ENCODE data around the gene TMEM39A. TPM values are rescaled to one million over a fixed set of nuclear protein-coding genes. Genes with fewer than 3 reads are reported as not detected.

TMEM39A gene
- total RNA-seq, 4 donors from 2014 or later, result 20.9 to 39.9 (median 29.9) TPM

- TF ChIP-seq POLR2A (IDR thresholded peaks at IDR 0.05) (no peak), CTCF (IDR thresholded peaks at IDR 0.05) (no peak)
- intact Hi-C loops (cut with DNase I; ENCODE audit: low total_unique reads), result no loop called here
- no peak overlapping the region for H3K4me3 ChIP-seq (ENCODE audit: low read depth, poor library complexity, severe bottlenecking)
- DNase-seq (ENCODE audit: low spot score in 2 of 2), result no peak
- 92 to 94% methylated on average over 8 of the region's 8 CpGs for WGBS, 2 donors
Observed at GRCh38 chr3:119417771-119418512, 45.5 kb downstream of the TMEM39A start.

- 93 to 96% methylated on average over 1 of the region's 1 CpG for WGBS, 2 donors
- intact Hi-C loops (cut with DNase I; ENCODE audit: low total_unique reads), result no loop called here
- no peak for DNase-seq (ENCODE audit: low spot score in 2 of 2)
- TF ChIP-seq POLR2A (IDR thresholded peaks at IDR 0.05) (no peak), CTCF (IDR thresholded peaks at IDR 0.05) (no peak)
- no peak overlapping the region for H3K4me3 ChIP-seq (ENCODE audit: low read depth, poor library complexity, severe bottlenecking)
Observed at GRCh38 chr3:119416873-119417272, 46.5 kb downstream of the TMEM39A start.

GRCh38 chr3:119413603-119414280 lies 49.7 kb downstream of the TMEM39A start:
- TF ChIP-seq CTCF (IDR thresholded peaks at IDR 0.05) (no peak), POLR2A (IDR thresholded peaks at IDR 0.05) (no peak)
- whole genome bisulfite sequencing, 2 donors, result 86 to 94% methylated on average over 7 of the region's 7 CpGs
- DNase-seq (ENCODE audit: low spot score in 2 of 2), result no peak
- H3K4me3 ChIP-seq (ENCODE audit: low read depth, poor library complexity, severe bottlenecking), result no peak overlapping the region
- intact Hi-C loops (cut with DNase I; ENCODE audit: low total_unique reads), result no loop called here

- TF ChIP-seq POLR2A (IDR thresholded peaks at IDR 0.05) (no peak), CTCF (IDR thresholded peaks at IDR 0.05) (no peak)
- WGBS, 2 donors, result 94 to 97% methylated on average over 1 of the region's 1 CpG
- intact Hi-C loops (cut with DNase I; ENCODE audit: low total_unique reads), result no loop called here
- DNase-seq (ENCODE audit: low spot score in 2 of 2), result no peak
- H3K4me3 ChIP-seq (ENCODE audit: low read depth, poor library complexity, severe bottlenecking), result no peak overlapping the region
Observed at GRCh38 chr3:119409844-119410243, 53.6 kb downstream of the TMEM39A start.

GRCh38 chr3:119408243-119408950 lies 55.0 kb downstream of the TMEM39A start:
- no peak for TF ChIP-seq POLR2A (IDR thresholded peaks at IDR 0.05)
- no peak for TF ChIP-seq CTCF (IDR thresholded peaks at IDR 0.05)

More at GRCh38 chr3:119408243-119408950, 55.0 kb downstream of the TMEM39A start:
- intact Hi-C loops (cut with DNase I; ENCODE audit: low total_unique reads), result no loop called here
- H3K4me3 ChIP-seq (ENCODE audit: low read depth, poor library complexity, severe bottlenecking), result no peak overlapping the region
- WGBS, 2 donors, result 95% methylated on average over 3 of the region's 3 CpGs
- no peak for DNase-seq (ENCODE audit: low spot score in 2 of 2)
